A549 treated with ZK216348 at 1 μM for 4 hours (cell line): ENCODE data around the gene PRL. TPM values are rescaled to one million over a fixed set of nuclear protein-coding genes. Genes with fewer than 3 reads are reported as not detected.

Source experiments
- total RNA-seq: library from RNA; stranded (reverse); fragments of 200-300 nt; extraction: Qiagen RNA extraction; gene quantifications from 5 replicates; pipeline ENCODE4 v1.2.3, GENCODE V29; 2022; ENCODE audit warnings: low read depth

PRL gene
- total RNA-seq, result not detected in 5 replicates

DNA sequence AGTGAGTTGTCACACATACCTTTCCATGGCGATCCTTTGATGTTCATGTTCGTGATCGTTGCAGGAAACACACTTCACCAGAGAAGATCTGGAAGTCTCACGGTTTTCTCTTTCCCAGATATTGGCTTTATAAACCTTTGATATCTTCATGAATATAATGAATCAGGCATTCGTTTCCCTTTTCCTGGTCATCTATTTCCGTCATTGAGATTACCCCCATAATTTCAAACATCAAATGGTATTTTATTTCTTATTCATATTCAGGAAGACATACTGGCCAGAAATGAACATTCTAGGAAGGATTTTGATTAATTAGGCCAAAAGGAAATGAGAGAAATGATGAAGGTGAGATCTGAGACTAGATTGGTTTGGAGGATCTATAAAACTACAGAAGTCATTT, at the start of gene PRL:
TSS of gene PRL (minus strand) at position 101 of the 400 bp plus-strand sequence. CDS start at position 47, 54 bp downstream.

